Liver (tissue), 9 donors: Measurements from ENCODE around the gene DYSF. TPM values are rescaled to one million over a fixed set of nuclear protein-coding genes. Genes with fewer than 3 reads are reported as not detected.

Experiments
- DNase-seq: peaks from one replicate; pipeline ENCODE4 v3.0.0-alpha.2; 2017; ENCODE audit warnings: low spot score
- H3K27ac ChIP-seq, 2 donors: one replicate each; pipeline ENCODE4 v1.7.0; 2013; ENCODE audit warnings: inconsistent platforms in 2 of 2, low read length in 2 of 2, control low read depth in 1 of 2, low read depth in 1 of 2, mild to moderate bottlenecking in 1 of 2
- H3K27me3 ChIP-seq, 4 donors: one replicate each; pipeline versions ENCODE4 v1.6.1 to v1.7.0; 2013; ENCODE audit warnings: low read length in 3 of 4, inconsistent platforms in 1 of 4, mild to moderate bottlenecking in 1 of 4, moderate library complexity in 1 of 4; ENCODE audit not compliant: control insufficient read depth in 4 of 4, insufficient read depth in 4 of 4
- H3K36me3 ChIP-seq, 4 donors: one replicate each; pipeline versions ENCODE4 v1.6.1 to v1.7.0; 2013; ENCODE audit warnings: low read length in 3 of 4, mild to moderate bottlenecking in 3 of 4, low read depth in 1 of 4, moderate library complexity in 1 of 4; ENCODE audit not compliant: control insufficient read depth in 4 of 4, insufficient read depth in 3 of 4
- H3K4me1 ChIP-seq, 4 donors: one replicate each; pipeline versions ENCODE4 v1.6.1 to v1.7.0; 2013; ENCODE audit warnings: low read length in 3 of 4, mild to moderate bottlenecking in 3 of 4, moderate library complexity in 1 of 4; ENCODE audit not compliant: control insufficient read depth in 4 of 4, insufficient read depth in 4 of 4
- H3K4me3 ChIP-seq, 3 donors: one replicate each; pipeline versions ENCODE4 v1.6.1 to v1.7.0; 2013; ENCODE audit warnings: low read length in 3 of 3, control low read depth in 1 of 3, low read depth in 1 of 3, mild to moderate bottlenecking in 1 of 3
- H3K9ac ChIP-seq, 2 donors: one replicate each; pipeline ENCODE4 v1.7.0; 2013; ENCODE audit warnings: low read length in 2 of 2, mild to moderate bottlenecking in 2 of 2, moderate library complexity in 2 of 2, control low read depth in 1 of 2, low read depth in 1 of 2
- H3K9me3 ChIP-seq, 4 donors: one replicate each; pipeline versions ENCODE4 v1.6.1 to v1.7.0; 2013; ENCODE audit warnings: low read length in 3 of 4; ENCODE audit not compliant: control insufficient read depth in 4 of 4
- ATF3 ChIP-seq: IDR thresholded peaks from 2 replicates; pipeline ENCODE4 v1.6.1; 2016; ENCODE audit warnings: antibody characterized with exemption
- CTCF ChIP-seq: fragments of 150-350 bp; IDR thresholded peaks from 2 replicates; pipeline ENCODE4 v1.5.1; 2017; ENCODE audit warnings: improper control_type of control experiment, low read depth, low read length; ENCODE audit not compliant: missing input control
- GABPA ChIP-seq, 2 donors: IDR thresholded peaks in 1 of 2; conservative IDR thresholded peaks in 1 of 2; 2 replicates each; pipeline ENCODE4 v1.6.1; 2016; ENCODE audit warnings: antibody characterized with exemption in 2 of 2, mild to moderate bottlenecking in 1 of 2, moderate library complexity in 1 of 2
- HNF4A ChIP-seq, 2 donors: conservative IDR thresholded peaks; 2 replicates each; pipeline ENCODE4 v1.6.1; 2016; ENCODE audit warnings: antibody characterized with exemption in 2 of 2, mild to moderate bottlenecking in 2 of 2
- HNF4G ChIP-seq: IDR thresholded peaks from 2 replicates; pipeline ENCODE4 v1.6.1; 2016; ENCODE audit warnings: antibody characterized with exemption
- JUND ChIP-seq, 2 donors: IDR thresholded peaks; 2 replicates each; pipeline ENCODE4 v1.6.1; 2016; ENCODE audit warnings: antibody characterized with exemption in 2 of 2
- NR2F2 ChIP-seq: IDR thresholded peaks from 2 replicates; pipeline ENCODE4 v1.6.1; 2016; ENCODE audit warnings: antibody characterized with exemption
- RAD21 ChIP-seq, 2 donors: IDR thresholded peaks; 2 replicates each; pipeline ENCODE4 v1.6.1; 2016; ENCODE audit warnings: antibody characterized with exemption in 2 of 2, mild to moderate bottlenecking in 2 of 2
- REST ChIP-seq: IDR thresholded peaks from 2 replicates; pipeline ENCODE4 v1.6.1; 2016; ENCODE audit warnings: antibody characterized with exemption, mild to moderate bottlenecking
- RXRA ChIP-seq, 2 donors: IDR thresholded peaks; 2 replicates each; pipeline ENCODE4 v1.6.1; 2017 to 2018; ENCODE audit warnings: antibody characterized with exemption in 2 of 2, mild to moderate bottlenecking in 1 of 2
- SP1 ChIP-seq: IDR thresholded peaks from 2 replicates; pipeline ENCODE4 v1.6.1; 2018; ENCODE audit warnings: antibody characterized with exemption, mild to moderate bottlenecking
- TAF1 ChIP-seq: conservative IDR thresholded peaks from 2 replicates; pipeline ENCODE4 v1.6.1; 2016; ENCODE audit warnings: antibody characterized with exemption, mild to moderate bottlenecking
- YY1 ChIP-seq: IDR thresholded peaks from 2 replicates; pipeline ENCODE4 v1.6.1; 2016; ENCODE audit warnings: antibody characterized with exemption, mild to moderate bottlenecking
- WGBS: extraction: QIAGEN DNeasy Blood & Tissue Kit; methylation state at CpG from one replicate; pipeline ENCODE4 v1.1.7; 2013; 5-methylcytosine and 5-hydroxymethylcytosine counted together
- polyA plus RNA-seq, 2 donors: library from polyadenylated mRNA; stranded (reverse) in 1 of 2; unstranded in 1 of 2; fragments of 200-250 nt in 1 of 2; fragments of >200 nt in 1 of 2; fragmentation: Nextera tagmentation in 1 of 2; extraction: Ambion mirVana in 1 of 2; gene quantifications; one replicate each; pipeline versions ENCODE4 v1.2.1 to v1.2.3, GENCODE V29; 2013 to 2015
- total RNA-seq, 2 donors: library from RNA; depleted of rRNA; stranded (reverse); fragments of >200 nt; gene quantifications; one replicate each; pipeline ENCODE4 v1.2.3, GENCODE V29; 2014
- donor health status: healthy.
- donor health status: healthy.
- donor health status: healthy.
- donor health status: healthy.
- donor health status: healthy.

DYSF gene
- total and polyA plus RNA-seq, 4 donors, result 8.5 to 20.8 (median 13.6) TPM

DNA sequence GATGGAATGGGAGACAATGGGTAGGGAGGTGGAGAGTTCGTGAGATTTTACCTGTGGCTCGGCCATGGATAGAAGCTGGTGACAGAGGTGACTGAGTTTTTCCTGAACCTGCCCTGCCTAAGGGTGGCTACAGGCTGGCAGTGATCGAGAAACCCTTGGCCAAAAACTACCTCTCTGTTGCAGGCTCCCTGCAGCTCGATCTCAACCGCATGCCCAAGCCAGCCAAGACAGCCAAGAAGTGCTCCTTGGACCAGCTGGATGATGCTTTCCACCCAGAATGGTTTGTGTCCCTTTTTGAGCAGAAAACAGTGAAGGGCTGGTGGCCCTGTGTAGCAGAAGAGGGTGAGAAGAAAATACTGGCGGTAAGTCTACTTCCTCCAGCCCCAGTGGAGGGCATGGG lies 225.5 kb downstream of the DYSF start:
- no peak for TF ChIP-seq NR2F2
- TF ChIP-seq HNF4A (conservative IDR thresholded peaks at IDR 0.05), result no peak
- no peak for TF ChIP-seq JUND (IDR thresholded peaks at IDR 0.05)
- TF ChIP-seq TAF1, result no peak
- no peak for TF ChIP-seq REST
- no peak overlapping the region for H3K9ac ChIP-seq
- H3K36me3 ChIP-seq, result peaks cover 3 to 15% (median 10%) of the 10 kb centered on the region in 4 donors
- no peaks in the 10 kb centered on the region for H3K4me1 ChIP-seq
- DNase-seq, result no peak
- H3K9me3 ChIP-seq, result no peaks in the 10 kb centered on the region
- no peak overlapping the region for H3K4me3 ChIP-seq
- WGBS, result 97% methylated on average over 6 of the region's 6 CpGs
- H3K27me3 ChIP-seq, result no peaks in the 10 kb centered on the region
- H3K27ac ChIP-seq, result no peak overlapping the region

- Histone ChIP-seq H3K4me1 (no peaks in the 10 kb centered on the region), H3K27me3 (no peaks in the 10 kb centered on the region), H3K36me3 (peaks cover 3 to 19% (median 11%) of the 10 kb centered on the region in 4 donors), H3K9ac (no peak overlapping the region), H3K27ac (no peak overlapping the region), H3K9me3 (no peaks in the 10 kb centered on the region), H3K4me3 (no peak overlapping the region)
- no peak for DNase-seq
- TF ChIP-seq HNF4A (conservative IDR thresholded peaks at IDR 0.05), result no peak
- no peak for TF ChIP-seq YY1
- TF ChIP-seq REST, result no peak
- TF ChIP-seq TAF1, result no peak
- no peak for TF ChIP-seq RXRA (IDR thresholded peaks at IDR 0.05)
- no peak for TF ChIP-seq RAD21 (IDR thresholded peaks at IDR 0.05)
- TF ChIP-seq HNF4G, result no peak
- TF ChIP-seq GABPA (IDR thresholded peaks at IDR 0.05 in 1 of 2, conservative IDR thresholded peaks at IDR 0.05 in 1 of 2), result no peak
- TF ChIP-seq NR2F2, result no peak
- TF ChIP-seq CTCF, result no peak
- TF ChIP-seq ATF3, result no peak
- TF ChIP-seq JUND (IDR thresholded peaks at IDR 0.05), result no peak
- no peak for TF ChIP-seq SP1
- 48% methylated on average over 4 of the region's 4 CpGs for WGBS
These were observed 226.1 kb downstream of the DYSF start for GRCh38 chr2:71679491-71679890.
